GM06990 (cell line): ENCODE data around the gene ASIC2.

Source experiments
- DNase-seq: peaks from one replicate; pipeline ENCODE4 v3.0.0-alpha.2; 2011; ENCODE audit not compliant: insufficient read length; ENCODE audit errors: extremely low read depth
- H3K27me3 ChIP-seq: replicated peaks from 2 replicates; pipeline ENCODE4 v1.6.0; 2011; ENCODE audit warnings: low read length; ENCODE audit not compliant: control insufficient read depth, insufficient read depth
- H3K36me3 ChIP-seq: 2 replicates; pipeline ENCODE4 v1.5.1; 2011; ENCODE audit warnings: low read length; ENCODE audit not compliant: control insufficient read depth, insufficient read depth
- H3K4me3 ChIP-seq: replicated peaks from 2 replicates; pipeline ENCODE4 v1.5.1; 2011; ENCODE audit warnings: low read depth, mild to moderate bottlenecking, control low read depth, low read length
- TF ChIP-seq, protein P1 (sequence below): IDR thresholded peaks from 2 replicates; pipeline ENCODE4 v1.5.1; 2011; ENCODE audit warnings: low read length, control low read depth, mild to moderate bottlenecking, inconsistent platforms; ENCODE audit not compliant: insufficient read depth, poor library complexity, severe bottlenecking

The ASIC2 gene

GRCh38 chr17:33273743-33274410, 19.2 kb downstream of the ASIC2 start:
- no peaks in the 10 kb centered on the region for H3K36me3 ChIP-seq
- H3K27me3 ChIP-seq, result peaks cover 1% of the 10 kb centered on the region; the same call in 1 of the 2 replicates
- DNase-seq, result no peak
- H3K4me3 ChIP-seq, result no peak overlapping the region
- TF ChIP-seq, protein P1, sequence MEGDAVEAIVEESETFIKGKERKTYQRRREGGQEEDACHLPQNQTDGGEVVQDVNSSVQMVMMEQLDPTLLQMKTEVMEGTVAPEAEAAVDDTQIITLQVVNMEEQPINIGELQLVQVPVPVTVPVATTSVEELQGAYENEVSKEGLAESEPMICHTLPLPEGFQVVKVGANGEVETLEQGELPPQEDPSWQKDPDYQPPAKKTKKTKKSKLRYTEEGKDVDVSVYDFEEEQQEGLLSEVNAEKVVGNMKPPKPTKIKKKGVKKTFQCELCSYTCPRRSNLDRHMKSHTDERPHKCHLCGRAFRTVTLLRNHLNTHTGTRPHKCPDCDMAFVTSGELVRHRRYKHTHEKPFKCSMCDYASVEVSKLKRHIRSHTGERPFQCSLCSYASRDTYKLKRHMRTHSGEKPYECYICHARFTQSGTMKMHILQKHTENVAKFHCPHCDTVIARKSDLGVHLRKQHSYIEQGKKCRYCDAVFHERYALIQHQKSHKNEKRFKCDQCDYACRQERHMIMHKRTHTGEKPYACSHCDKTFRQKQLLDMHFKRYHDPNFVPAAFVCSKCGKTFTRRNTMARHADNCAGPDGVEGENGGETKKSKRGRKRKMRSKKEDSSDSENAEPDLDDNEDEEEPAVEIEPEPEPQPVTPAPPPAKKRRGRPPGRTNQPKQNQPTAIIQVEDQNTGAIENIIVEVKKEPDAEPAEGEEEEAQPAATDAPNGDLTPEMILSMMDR, result no peak

- DNase-seq, result no peak
- no peak overlapping the region for H3K4me3 ChIP-seq
- TF ChIP-seq, protein P1, result no peak
- H3K27me3 ChIP-seq, result peaks cover 1% of the 10 kb centered on the region; the same call in 1 of the 2 replicates
- H3K36me3 ChIP-seq, result no peaks in the 10 kb centered on the region
These were observed 19.8 kb downstream of the ASIC2 start for GRCh38 chr17:33273271-33273670.

DNA sequence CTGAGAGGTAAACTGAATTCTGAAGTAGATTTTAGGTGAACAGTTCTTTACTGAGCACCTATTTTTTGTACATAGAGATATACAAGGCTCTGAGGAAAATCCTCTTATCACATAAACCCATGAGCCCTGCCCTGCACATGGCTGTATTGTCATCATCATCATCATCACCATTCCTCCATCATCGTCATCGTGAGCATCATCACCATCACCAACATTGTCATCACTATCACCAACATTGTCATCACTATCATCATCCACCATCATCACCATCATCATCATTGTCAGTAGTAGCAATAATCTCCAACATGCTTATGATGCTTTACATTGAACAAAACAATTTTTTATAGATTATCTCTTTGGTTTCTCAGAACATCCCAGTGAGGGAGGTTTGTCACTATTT, 20.7 kb downstream of the ASIC2 start:
- no peak for DNase-seq
- Histone ChIP-seq H3K36me3 (no peaks in the 10 kb centered on the region), H3K27me3 (peaks cover 3% of the 10 kb centered on the region; the same call in 1 of the 2 replicates), H3K4me3 (no peak overlapping the region)
- TF ChIP-seq, protein P1, result no peak

GRCh38 chr17:33269337-33270060, 23.6 kb downstream of the ASIC2 start:
- DNase-seq, result no peak
- Histone ChIP-seq H3K36me3 (no peaks in the 10 kb centered on the region), H3K27me3 (peaks cover 3% of the 10 kb centered on the region; the same call in 1 of the 2 replicates), H3K4me3 (no peak overlapping the region)
- TF ChIP-seq, protein P1, result no peak

- TF ChIP-seq, protein P1, result no peak
- DNase-seq, result no peak
- Histone ChIP-seq H3K4me3 (no peak overlapping the region), H3K36me3 (no peaks in the 10 kb centered on the region), H3K27me3 (peaks cover 3% of the 10 kb centered on the region)
These were observed 25.1 kb downstream of the ASIC2 start for GRCh38 chr17:33267851-33268548.
